Osteocyte (in vitro differentiated cells): ENCODE data around the gene RND2. TPM values are rescaled to one million over a fixed set of nuclear protein-coding genes. Genes with fewer than 3 reads are reported as not detected.
"Not testable (repeated sequence)": the region's sequence is repeated elsewhere in the genome, so short reads cannot be mapped to it uniquely, and the experiment has no call there.

Experiments used
- DNase-seq: peaks from one replicate; pipeline ENCODE4 v3.0.0; 2021; ENCODE audit warnings: mixed read lengths; ENCODE audit not compliant: unreplicated experiment; ENCODE audit errors: extremely low spot score
- H3K27ac Mint-ChIP-seq: one replicate; pipeline ENCODE4 v1.8.0; 2021; ENCODE audit warnings: mild to moderate bottlenecking, mixed read lengths; ENCODE audit not compliant: unreplicated experiment
- H3K27me3 Mint-ChIP-seq: one replicate; pipeline ENCODE4 v1.8.0; 2021; ENCODE audit warnings: mixed read lengths; ENCODE audit not compliant: unreplicated experiment
- H3K36me3 Mint-ChIP-seq: one replicate; pipeline ENCODE4 v1.8.0; 2021; ENCODE audit warnings: mixed read lengths; ENCODE audit not compliant: unreplicated experiment
- H3K4me1 Mint-ChIP-seq: one replicate; pipeline ENCODE4 v1.8.0; 2021; ENCODE audit warnings: mixed read lengths; ENCODE audit not compliant: unreplicated experiment
- H3K4me3 Mint-ChIP-seq: one replicate; pipeline ENCODE4 v1.8.0; 2021; ENCODE audit warnings: mild to moderate bottlenecking, moderate library complexity, mixed read lengths; ENCODE audit not compliant: unreplicated experiment
- H3K9me3 Mint-ChIP-seq: one replicate; pipeline ENCODE4 v1.8.0; 2021; ENCODE audit warnings: mixed read lengths; ENCODE audit not compliant: unreplicated experiment
- total RNA-seq: library from RNA; stranded (reverse); gene quantifications from 2 replicates; pipeline ENCODE4 v1.2.1, GENCODE V29; 2021
- TF ChIP-seq, protein P1 (sequence below): fragments of 200-600 bp; sonication (generic); IDR thresholded peaks from 2 replicates; pipeline ENCODE4 v1.5.0; 2021; ENCODE audit warnings: antibody characterized with exemption, mild to moderate bottlenecking, moderate library complexity

RND2 gene
- total RNA-seq, 1 donor from 2014 or later, result 1.5 TPM

DNA sequence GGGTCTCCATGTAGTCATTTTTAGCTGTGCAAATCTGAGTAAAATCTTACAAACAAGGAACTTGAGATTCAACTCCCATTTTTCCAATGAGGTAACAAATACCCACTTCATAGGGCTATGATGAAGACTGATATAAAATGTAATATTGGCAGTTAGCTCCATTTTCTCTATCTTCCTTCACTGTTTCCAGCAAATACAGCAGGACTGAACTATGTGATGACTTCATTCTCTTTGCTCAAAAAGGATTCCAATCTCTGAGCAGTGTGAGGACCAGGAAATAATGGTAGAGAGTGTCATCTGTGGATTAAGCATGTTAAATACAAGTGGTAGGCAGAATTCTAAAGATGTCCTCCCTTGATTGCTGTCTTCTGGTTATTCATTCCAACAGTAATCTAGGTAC, 18.3 kb downstream of the RND2 start:
- Mint-ChIP-seq H3K4me1 (no peaks in the 10 kb centered on the region), H3K27me3 (no peaks in the 10 kb centered on the region), H3K27ac (no peak overlapping the region), H3K36me3 (no peaks in the 10 kb centered on the region), H3K4me3 (no peak overlapping the region), H3K9me3 (no peaks in the 10 kb centered on the region)
- DNase-seq, result no peak
- TF ChIP-seq, protein P1, sequence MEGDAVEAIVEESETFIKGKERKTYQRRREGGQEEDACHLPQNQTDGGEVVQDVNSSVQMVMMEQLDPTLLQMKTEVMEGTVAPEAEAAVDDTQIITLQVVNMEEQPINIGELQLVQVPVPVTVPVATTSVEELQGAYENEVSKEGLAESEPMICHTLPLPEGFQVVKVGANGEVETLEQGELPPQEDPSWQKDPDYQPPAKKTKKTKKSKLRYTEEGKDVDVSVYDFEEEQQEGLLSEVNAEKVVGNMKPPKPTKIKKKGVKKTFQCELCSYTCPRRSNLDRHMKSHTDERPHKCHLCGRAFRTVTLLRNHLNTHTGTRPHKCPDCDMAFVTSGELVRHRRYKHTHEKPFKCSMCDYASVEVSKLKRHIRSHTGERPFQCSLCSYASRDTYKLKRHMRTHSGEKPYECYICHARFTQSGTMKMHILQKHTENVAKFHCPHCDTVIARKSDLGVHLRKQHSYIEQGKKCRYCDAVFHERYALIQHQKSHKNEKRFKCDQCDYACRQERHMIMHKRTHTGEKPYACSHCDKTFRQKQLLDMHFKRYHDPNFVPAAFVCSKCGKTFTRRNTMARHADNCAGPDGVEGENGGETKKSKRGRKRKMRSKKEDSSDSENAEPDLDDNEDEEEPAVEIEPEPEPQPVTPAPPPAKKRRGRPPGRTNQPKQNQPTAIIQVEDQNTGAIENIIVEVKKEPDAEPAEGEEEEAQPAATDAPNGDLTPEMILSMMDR, result no peak

DNA sequence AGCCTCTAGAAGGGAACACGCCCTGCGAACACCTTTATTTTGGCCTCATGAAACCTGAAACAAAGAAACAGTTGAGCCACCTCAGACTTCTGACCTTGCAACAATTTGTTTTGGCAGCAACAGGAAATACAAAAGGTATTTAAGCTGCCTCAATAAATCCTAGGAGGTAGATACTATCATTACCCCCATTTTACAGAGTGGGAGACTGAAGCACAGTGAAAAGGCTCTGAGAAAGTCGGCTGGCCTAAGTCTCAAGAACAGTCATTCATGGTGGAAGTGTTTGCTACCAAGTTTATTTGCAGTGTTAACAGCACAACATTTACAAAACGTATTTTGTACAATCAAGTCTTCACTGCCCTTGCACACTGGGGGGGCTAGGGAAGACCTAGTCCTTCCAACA, 19.0 kb downstream of the RND2 start:
- no peaks in the 10 kb centered on the region for H3K27me3 Mint-ChIP-seq
- H3K9me3 Mint-ChIP-seq, result no peaks in the 10 kb centered on the region
- TF ChIP-seq, protein P1, result no peak
- no peaks in the 10 kb centered on the region for H3K4me1 Mint-ChIP-seq
- no peak for DNase-seq
- no peak overlapping the region for H3K27ac Mint-ChIP-seq
- H3K4me3 Mint-ChIP-seq, result no peak overlapping the region
- H3K36me3 Mint-ChIP-seq, result no peaks in the 10 kb centered on the region

DNA sequence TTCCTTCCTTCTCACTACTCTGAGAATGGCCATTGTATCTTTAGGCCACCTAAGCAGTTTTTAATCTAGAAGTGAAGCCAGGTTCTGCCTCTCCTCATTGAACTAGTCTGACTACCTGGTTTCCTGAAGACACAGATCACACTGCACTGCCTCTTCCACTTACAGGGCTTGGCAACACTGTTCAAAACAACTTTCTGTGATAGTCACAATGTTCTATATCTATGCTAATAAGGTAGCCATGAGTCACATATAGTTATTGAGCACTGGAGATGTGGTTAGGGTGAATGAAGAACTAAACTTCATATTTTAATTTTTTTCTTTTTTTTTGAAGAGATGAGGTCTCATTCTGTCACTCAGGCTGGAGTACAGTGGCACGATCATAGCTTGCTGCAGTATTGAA, 26.9 kb downstream of the RND2 start:
- TF ChIP-seq, protein P1, result no peak
- no peak for DNase-seq
- no peaks in the 10 kb centered on the region for H3K27me3 Mint-ChIP-seq
- no peaks in the 10 kb centered on the region for H3K36me3 Mint-ChIP-seq
- no peak overlapping the region for H3K27ac Mint-ChIP-seq
- no peaks in the 10 kb centered on the region for H3K4me1 Mint-ChIP-seq
- no peak overlapping the region for H3K4me3 Mint-ChIP-seq
- no peaks in the 10 kb centered on the region for H3K9me3 Mint-ChIP-seq

DNA sequence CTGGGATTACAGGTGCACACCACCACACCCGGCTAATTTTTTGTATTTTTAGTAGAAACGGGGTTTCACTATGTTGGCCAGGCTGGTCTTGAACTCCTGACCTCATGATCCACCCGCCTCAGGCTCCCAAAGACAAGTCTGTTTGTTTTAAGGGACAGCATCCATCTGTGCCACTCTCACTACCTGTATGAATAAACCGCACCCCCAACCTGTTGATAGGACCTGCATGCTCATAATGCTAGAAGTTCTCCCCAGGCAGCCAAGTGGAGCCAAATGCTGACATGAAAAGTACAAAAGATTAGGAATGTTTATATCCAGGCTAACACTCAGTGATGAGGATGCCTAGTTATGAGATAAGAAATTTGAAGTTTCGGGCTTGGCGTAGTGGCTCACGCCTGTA, 28.0 kb downstream of the RND2 start:
- not testable (repeated sequence) for DNase-seq, H3K9me3 Mint-ChIP-seq, H3K27ac Mint-ChIP-seq, H3K4me1 Mint-ChIP-seq, H3K27me3 Mint-ChIP-seq, H3K4me3 Mint-ChIP-seq, H3K36me3 Mint-ChIP-seq

DNA sequence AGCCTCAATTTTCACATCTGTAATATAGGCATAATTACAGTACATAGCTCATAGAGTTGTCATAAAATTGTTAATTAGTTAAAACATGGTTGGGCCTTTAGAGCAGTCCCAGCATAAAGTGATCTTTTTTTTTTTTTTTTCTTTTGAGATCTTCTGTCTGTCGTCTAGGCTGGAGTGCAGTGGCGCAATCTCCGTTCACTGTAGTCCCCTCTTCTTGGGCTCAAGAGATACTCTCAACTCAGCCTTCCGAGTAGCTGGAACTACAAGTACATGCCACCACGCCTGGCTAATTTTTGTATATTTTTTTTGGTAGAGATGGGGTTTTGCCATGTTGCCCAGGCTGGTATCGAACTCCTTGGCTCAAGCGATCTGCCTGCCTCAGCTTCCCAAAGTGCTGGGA, 31.0 kb downstream of the RND2 start:
- no peak overlapping the region for H3K27ac Mint-ChIP-seq
- H3K36me3 Mint-ChIP-seq, result no peaks in the 10 kb centered on the region
- no peaks in the 10 kb centered on the region for H3K27me3 Mint-ChIP-seq
- no peaks in the 10 kb centered on the region for H3K9me3 Mint-ChIP-seq
- TF ChIP-seq, protein P1, result no peak
- DNase-seq, result no peak
- no peak overlapping the region for H3K4me3 Mint-ChIP-seq
- H3K4me1 Mint-ChIP-seq, result no peaks in the 10 kb centered on the region

DNA sequence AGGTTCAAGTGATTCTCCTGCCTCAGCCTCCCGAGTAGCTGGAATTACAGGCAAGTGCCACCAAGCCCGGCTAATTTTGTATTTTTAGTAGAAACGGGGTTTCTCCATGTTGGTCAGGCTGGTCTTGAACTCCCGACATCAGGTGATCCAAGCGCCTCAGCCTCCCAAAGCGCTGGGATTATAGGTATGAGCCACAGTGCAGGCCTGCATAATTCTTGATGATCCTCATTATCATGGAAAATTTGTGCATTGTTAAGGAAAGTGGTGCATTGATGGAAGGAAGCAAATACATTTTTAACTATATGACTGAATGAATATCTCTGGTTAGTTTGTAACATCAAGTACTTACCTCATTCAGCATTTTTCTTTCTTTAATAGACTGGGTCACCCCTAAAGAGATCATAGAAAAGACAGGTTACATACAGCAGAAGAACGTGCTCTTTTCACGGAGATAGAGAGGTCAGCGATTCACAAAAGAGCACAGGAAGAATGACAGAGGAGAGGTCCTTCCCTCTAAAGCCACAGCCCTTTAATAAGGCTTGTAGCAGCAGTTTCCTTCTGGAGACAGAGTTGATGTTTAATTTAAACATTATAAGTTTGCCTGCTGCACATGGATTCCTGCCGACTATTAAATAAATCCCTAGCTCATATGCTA, 38.1 kb downstream of the RND2 start:
- Mint-ChIP-seq H3K4me3 (no peak overlapping the region), H3K36me3 (peaks cover 2% of the 10 kb centered on the region), H3K9me3 (no peaks in the 10 kb centered on the region), H3K27me3 (no peaks in the 10 kb centered on the region), H3K27ac (no peak overlapping the region), H3K4me1 (no peaks in the 10 kb centered on the region)
- TF ChIP-seq, protein P1, result no peak
- DNase-seq, result peak; percentile 10
